Natural killer cell treated with Interleukin-12 subunit alpha and Interleukin-12 subunit beta and Interleukin-15 and Interleukin-18, amount 100 ng/mL, for 72 hours (primary cell): ENCODE results near the gene MT1B. TPM values are rescaled to one million over a fixed set of nuclear protein-coding genes. Genes with fewer than 3 reads are reported as not detected.
"Not testable (repeated sequence)": the region's sequence is repeated elsewhere in the genome, so short reads cannot be mapped to it uniquely, and the experiment has no call there.

Experiments used
- ATAC-seq, 2 donors: fragments of 150-1000 bp; cut with Tn5 transposase in 1 of 2; sonication (Bioruptor Pico), chemical (Tn5 transposase) in 1 of 2; 2 replicates each; pipeline ENCODE4 v1.10.0; 2021
- DNase-seq: peaks from one replicate; pipeline ENCODE4 v3.0.0; 2022; ENCODE audit warnings: low spot score
- H3K27ac Mint-ChIP-seq, 2 donors: 1 replicate in 1 of 2; 2 replicates in 1 of 2; pipeline ENCODE4 v1.8.0; 2022; ENCODE audit warnings: mixed read lengths in 2 of 2, mild to moderate bottlenecking in 1 of 2, moderate library complexity in 1 of 2
- H3K27me3 Mint-ChIP-seq, 2 donors: 1 replicate in 1 of 2; 2 replicates in 1 of 2; pipeline ENCODE4 v1.8.0; 2022; ENCODE audit warnings: mixed read lengths in 2 of 2
- H3K36me3 Mint-ChIP-seq: one replicate; pipeline ENCODE4 v1.8.0; 2022; ENCODE audit warnings: mixed read lengths
- H3K4me1 Mint-ChIP-seq, 2 donors: 1 replicate in 1 of 2; 2 replicates in 1 of 2; pipeline ENCODE4 v1.8.0; 2022; ENCODE audit warnings: low read depth in 2 of 2, mixed read lengths in 2 of 2, mild to moderate bottlenecking in 1 of 2
- H3K4me3 Mint-ChIP-seq: one replicate; pipeline ENCODE4 v1.8.0; 2022; ENCODE audit warnings: mixed read lengths
- H3K9me3 Mint-ChIP-seq: 2 replicates; pipeline ENCODE4 v1.8.0; 2022; ENCODE audit warnings: mixed read lengths
- total RNA-seq, 2 donors: library from RNA; stranded (reverse); gene quantifications; one replicate each; pipeline ENCODE4 v1.2.3, GENCODE V29; 2022

MT1B gene
- total RNA-seq, 2 donors from 2014 or later = not detected

DNA sequence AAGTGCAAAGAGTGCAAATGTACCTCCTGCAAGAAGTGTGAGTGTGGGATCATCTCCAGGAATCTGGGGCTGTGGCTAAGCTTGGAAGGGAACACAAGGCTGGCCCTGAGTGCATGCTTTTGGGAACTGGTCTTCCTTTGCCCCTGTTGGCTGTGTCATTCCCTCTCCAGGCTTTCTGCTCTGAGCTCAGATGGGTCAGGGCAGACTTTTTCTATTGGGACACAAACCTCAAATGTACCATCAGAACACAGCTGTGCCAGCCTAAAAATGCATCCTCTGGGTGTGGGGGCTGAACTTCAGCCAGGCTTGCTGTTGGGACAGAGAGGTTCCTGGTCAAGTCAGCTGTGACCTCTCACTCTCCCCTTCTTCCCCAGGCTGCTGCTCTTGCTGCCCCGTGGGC lies 914 bp downstream of the MT1B start:
- Mint-ChIP-seq H3K4me1 (peaks cover 0 to 3% of the 10 kb centered on the region in 2 donors), H3K27me3 (peaks cover under 1 to 9% of the 10 kb centered on the region in 2 donors), H3K4me3 (no peak overlapping the region), H3K36me3 (no peaks in the 10 kb centered on the region), H3K9me3 (no peaks in the 10 kb centered on the region), H3K27ac (no peak overlapping the region)
- DNase-seq (no peak), ATAC-seq (no peak)

DNA sequence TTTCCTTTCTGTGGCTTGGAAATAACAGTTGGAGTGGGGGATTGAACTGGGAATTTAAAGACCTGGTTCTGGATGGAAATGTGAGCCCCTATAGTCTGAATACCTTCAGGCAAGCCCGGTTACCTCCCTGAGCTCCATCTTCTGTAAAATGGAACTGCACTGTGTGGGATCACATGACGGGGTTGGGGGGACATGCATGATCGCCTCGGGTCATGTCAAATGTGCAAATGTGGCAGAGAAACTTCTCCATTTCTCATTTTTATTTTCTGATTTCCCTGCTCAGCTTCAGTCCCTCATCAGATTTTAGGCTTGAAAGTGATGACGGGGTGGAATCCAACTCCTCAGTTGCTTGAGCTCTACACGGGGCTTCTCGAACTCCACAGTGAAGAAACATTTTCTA lies 1.5 kb downstream of the MT1B start:
- Mint-ChIP-seq H3K27ac (no peak overlapping the region), H3K9me3 (no peaks in the 10 kb centered on the region), H3K27me3 (peaks cover 0 to 9% of the 10 kb centered on the region in 2 donors), H3K36me3 (no peaks in the 10 kb centered on the region), H3K4me3 (no peak overlapping the region), H3K4me1 (peaks cover 5 to 8% of the 10 kb centered on the region in 2 donors)
- ATAC-seq = no peak
- no peak for DNase-seq

GRCh38 chr16:56657555-56658326 lies 6.1 kb downstream of the MT1B start, which contains the start of gene MT1F:
MT1F (plus strand) TSS chr16:56657959; CDS start chr16:56658059, 100 bp downstream.
- Mint-ChIP-seq H3K9me3 (no peaks in the 10 kb centered on the region), H3K36me3 (no peaks in the 10 kb centered on the region), H3K4me1 (peaks cover 5 to 18% of the 10 kb centered on the region in 2 donors), H3K27ac (peak within 1 kb of the TSS; percentile 74 to 92), H3K4me3 (peak within 1 kb of the TSS; percentile 95), H3K27me3 (peaks cover 15 to 16% of the 10 kb centered on the region in 2 donors)
- peak; percentile 67 for DNase-seq
- peak; percentile 88 to 94 for ATAC-seq

- H3K4me3 Mint-ChIP-seq = peak overlapping the region; percentile 95
- DNase-seq (no peak), ATAC-seq (no peak)
- peak overlapping the region; percentile 74 to 92 for H3K27ac Mint-ChIP-seq
- peaks cover 14 to 21% of the 10 kb centered on the region in 2 donors for H3K27me3 Mint-ChIP-seq
- no peaks in the 10 kb centered on the region for H3K9me3 Mint-ChIP-seq
- no peaks in the 10 kb centered on the region for H3K36me3 Mint-ChIP-seq
- H3K4me1 Mint-ChIP-seq = peaks cover 8 to 21% of the 10 kb centered on the region in 2 donors
Measured at GRCh38 chr16:56658327-56658875, 6.7 kb downstream of the MT1B start.

GRCh38 chr16:56662357-56663354 lies 11.0 kb downstream of the MT1B start:
- Mint-ChIP-seq H3K27me3 (peaks cover 27 to 42% of the 10 kb centered on the region in 2 donors), H3K4me3 (peak overlapping the region; percentile 62), H3K4me1 (peaks cover 11 to 20% of the 10 kb centered on the region in 2 donors), H3K27ac (no peak overlapping the region), H3K9me3 (no peaks in the 10 kb centered on the region), H3K36me3 (no peaks in the 10 kb centered on the region)
- no peak for DNase-seq
- peak in 1 of 2 donors; percentile 41 for ATAC-seq

DNA sequence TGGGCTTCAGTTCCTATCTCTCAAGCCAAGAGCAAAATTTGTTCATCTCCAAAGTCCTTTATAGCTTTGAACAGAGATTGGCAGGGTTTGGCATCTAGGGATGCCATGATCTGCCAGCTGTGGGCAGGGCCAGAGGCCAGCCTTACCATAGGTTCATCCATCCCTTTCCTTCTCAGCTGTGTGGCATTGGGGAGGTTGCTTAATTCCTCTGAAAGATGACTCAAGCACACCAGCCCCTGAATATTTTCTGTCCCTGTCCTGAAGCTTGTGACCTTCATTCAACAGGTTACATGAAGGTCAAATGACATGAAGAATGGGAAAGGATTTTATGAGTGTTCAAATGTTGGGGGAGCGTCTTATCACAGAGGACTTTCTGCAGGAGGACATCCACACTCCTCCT lies 12.8 kb downstream of the MT1B start:
- Mint-ChIP-seq H3K27ac (no peak overlapping the region), H3K36me3 (no peaks in the 10 kb centered on the region), H3K27me3 (peaks cover 39 to 59% of the 10 kb centered on the region in 2 donors), H3K9me3 (no peaks in the 10 kb centered on the region), H3K4me1 (peaks cover 12 to 23% of the 10 kb centered on the region in 2 donors), H3K4me3 (no peak overlapping the region)
- no peak for ATAC-seq
- no peak for DNase-seq

- H3K27me3 Mint-ChIP-seq = peaks cover 43 to 60% of the 10 kb centered on the region in 2 donors
Measured at GRCh38 chr16:56665286-56666261, 13.9 kb downstream of the MT1B start.

GRCh38 chr16:56667581-56668571 lies 16.2 kb downstream of the MT1B start, which contains the start of gene MT1G:
MT1G (minus strand) TSS chr16:56668065; CDS start chr16:56667993, 72 bp downstream.
- ATAC-seq = peak; percentile 77 to 89
- peaks cover 12 to 20% of the 10 kb centered on the region in 2 donors for H3K4me1 Mint-ChIP-seq
- no peaks in the 10 kb centered on the region for H3K9me3 Mint-ChIP-seq
- no peaks in the 10 kb centered on the region for H3K36me3 Mint-ChIP-seq
- no peak for DNase-seq
- peak within 1 kb of the TSS; percentile 15 for H3K4me3 Mint-ChIP-seq
- no peak within 1 kb of the TSS for H3K27ac Mint-ChIP-seq
- H3K27me3 Mint-ChIP-seq = peaks cover 46 to 60% of the 10 kb centered on the region in 2 donors

More at GRCh38 chr16:56665286-56666261, 13.9 kb downstream of the MT1B start:
- not testable (repeated sequence) for ATAC-seq, H3K4me3 Mint-ChIP-seq, H3K36me3 Mint-ChIP-seq, H3K9me3 Mint-ChIP-seq, H3K27ac Mint-ChIP-seq, DNase-seq
- H3K4me1 Mint-ChIP-seq = peaks cover 12 to 26% of the 10 kb centered on the region in 2 donors

- H3K27me3 Mint-ChIP-seq = peaks cover 45 to 59% of the 10 kb centered on the region in 2 donors
- peak in 1 of 2 donors; percentile 30 for ATAC-seq
- H3K9me3 Mint-ChIP-seq = no peaks in the 10 kb centered on the region
- no peaks in the 10 kb centered on the region for H3K36me3 Mint-ChIP-seq
- no peak for DNase-seq
- H3K27ac Mint-ChIP-seq = no peak within 1 kb of the TSS
- peak within 1 kb of the TSS; percentile 15 for H3K4me3 Mint-ChIP-seq
- peaks cover 6 to 19% of the 10 kb centered on the region in 2 donors for H3K4me1 Mint-ChIP-seq
Measured at GRCh38 chr16:56669005-56669839, 17.5 kb downstream of the MT1B start, which contains the start of gene MT1H. MT1H (plus strand) TSS chr16:56669814; CDS start chr16:56669885, 71 bp downstream.

GRCh38 chr16:56669840-56670619 lies 18.3 kb downstream of the MT1B start:
- DNase-seq (no peak), ATAC-seq (no peak)
- Mint-ChIP-seq H3K4me1 (peaks cover 8 to 22% of the 10 kb centered on the region in 2 donors), H3K4me3 (no peak overlapping the region), H3K9me3 (no peaks in the 10 kb centered on the region), H3K27me3 (peaks cover 45 to 56% of the 10 kb centered on the region in 2 donors), H3K36me3 (no peaks in the 10 kb centered on the region), H3K27ac (no peak overlapping the region)
